ENCODE measurements around the gene DHPS. TPM values are rescaled to one million over a fixed set of nuclear protein-coding genes. Genes with fewer than 3 reads are reported as not detected.
"Not testable (repeated sequence)": the region's sequence is repeated elsewhere in the genome, so short reads cannot be mapped to it uniquely, and the experiment has no call there.

DHPS gene
- total and polyA plus RNA-seq, 2 experiments from 2014 or later = 50.9 to 68.4 TPM

DNA sequence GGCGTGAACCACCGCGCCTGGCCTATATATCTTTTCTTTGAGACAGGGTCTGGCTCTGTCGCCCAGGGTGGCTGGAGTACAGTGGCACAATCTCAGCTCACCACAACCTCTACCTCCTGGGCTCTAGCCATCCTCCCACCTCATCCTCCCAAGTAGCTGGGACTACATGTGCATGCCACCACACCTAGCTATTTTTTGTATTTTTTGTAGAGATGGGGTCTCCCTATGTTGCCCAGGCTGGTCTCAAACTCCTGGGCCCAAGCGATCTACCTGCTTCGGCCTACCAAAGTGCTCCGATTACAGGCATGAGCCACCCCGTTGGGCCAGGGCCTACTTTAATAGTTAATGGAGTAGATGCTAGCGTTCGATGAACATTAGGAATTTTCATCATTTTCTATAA is 38.6 kb upstream of the DHPS start:
- TF ChIP-seq EZH2phosphoT487 (IDR thresholded peaks at IDR 0.05; ENCODE audit: insufficient read depth, low read depth) (no peak), EZH2 (IDR thresholded peaks at IDR 0.05; ENCODE audit: insufficient read depth, poor library complexity, severe bottlenecking) (no peak)
- H3K27me3 ChIP-seq (replicated peaks; ENCODE audit: insufficient read depth) = no peaks in the 10 kb centered on the region
- peaks cover 5% of the 10 kb centered on the region; the same call in 1 of the 2 replicates for H3K36me3 ChIP-seq (ENCODE audit: low read depth)
- H3K9me2 ChIP-seq (ENCODE audit: insufficient read depth) = no peaks in the 10 kb centered on the region
- H4K20me1 ChIP-seq (ENCODE audit: insufficient read depth) = no peaks in the 10 kb centered on the region
- peak overlapping the region; percentile 94 for H3K4me2 ChIP-seq (ENCODE audit: unreplicated experiment)
- peak overlapping the region; percentile 95 for H3K9ac ChIP-seq
- DNase-seq = no peak
- H2AFZ ChIP-seq = peak overlapping the region; percentile 69; the same call in 1 of the 2 replicates
- H3F3A ChIP-seq (ENCODE audit: insufficient read depth) = peaks cover 26% of the 10 kb centered on the region
- H3K4me1 ChIP-seq (ENCODE audit: insufficient read depth) = peaks cover 20% of the 10 kb centered on the region
- H3K27ac ChIP-seq = peak overlapping the region; percentile 90
- H3K9me3 ChIP-seq (ENCODE audit: low read depth) = no peaks in the 10 kb centered on the region
- WGBS, 2 experiments (ENCODE audit: low coverage in 1 of 2, low lambda C conversion rate in 2 of 2, missing lambda C conversion rate in 2 of 2) = 74 to 80% methylated on average over 10 of the region's 10 CpGs
- peak overlapping the region; percentile 96 for H3K4me3 ChIP-seq
- peaks cover 90% of the 10 kb centered on the region for H3K79me2 ChIP-seq (ENCODE audit: insufficient read depth)
- in situ Hi-C loops (cut with MboI) = no loop called here

DNA sequence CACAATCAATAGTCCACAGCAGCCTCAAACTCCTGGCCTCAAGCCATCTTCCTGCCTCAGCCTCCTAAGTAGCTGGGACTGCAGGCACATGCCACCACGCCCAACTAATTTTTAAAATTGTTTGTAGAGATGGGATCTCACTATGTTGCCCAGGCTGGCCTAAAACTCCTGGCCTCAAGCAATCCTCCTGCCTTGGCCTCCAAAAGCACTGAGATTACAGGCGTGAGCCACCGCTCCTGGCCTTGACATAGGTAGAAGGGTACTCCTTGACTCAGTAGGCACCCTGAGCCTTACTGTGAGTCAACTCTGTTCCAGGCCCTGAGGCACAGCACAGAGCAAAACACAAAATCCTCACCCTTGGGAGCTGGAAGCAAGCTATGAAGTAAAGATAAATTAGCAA is 34.2 kb upstream of the DHPS start:
- TF ChIP-seq EZH2 (IDR thresholded peaks at IDR 0.05; ENCODE audit: insufficient read depth, poor library complexity, severe bottlenecking) = no peak
- no peak for TF ChIP-seq EZH2phosphoT487 (IDR thresholded peaks at IDR 0.05; ENCODE audit: insufficient read depth, low read depth)
- WGBS, 2 experiments (ENCODE audit: low coverage in 1 of 2, low lambda C conversion rate in 2 of 2, missing lambda C conversion rate in 2 of 2) = 96 to 100% methylated on average over 3 of the region's 3 CpGs
- H3K4me2 ChIP-seq (ENCODE audit: unreplicated experiment) = no peak overlapping the region
- no peak overlapping the region for H2AFZ ChIP-seq
- H3K9me2 ChIP-seq (ENCODE audit: insufficient read depth) = no peaks in the 10 kb centered on the region
- no peak overlapping the region for H3K27ac ChIP-seq
- no peaks in the 10 kb centered on the region for H4K20me1 ChIP-seq (ENCODE audit: insufficient read depth)
- DNase-seq = no peak
- H3K9ac ChIP-seq = no peak overlapping the region
- H3K4me3 ChIP-seq = no peak overlapping the region
- no peaks in the 10 kb centered on the region for H3K27me3 ChIP-seq (replicated peaks; ENCODE audit: insufficient read depth)
- in situ Hi-C loops (cut with MboI) = no loop called here
- peaks cover 14% of the 10 kb centered on the region for H3K4me1 ChIP-seq (ENCODE audit: insufficient read depth)
- H3K36me3 ChIP-seq (ENCODE audit: low read depth) = peaks cover 33% of the 10 kb centered on the region; the same call in 1 of the 2 replicates
- no peaks in the 10 kb centered on the region for H3K9me3 ChIP-seq (ENCODE audit: low read depth)
- peaks cover 6% of the 10 kb centered on the region; the same call in 1 of the 2 replicates for H3F3A ChIP-seq (ENCODE audit: insufficient read depth)
- peaks cover 93% of the 10 kb centered on the region for H3K79me2 ChIP-seq (ENCODE audit: insufficient read depth)

DNA sequence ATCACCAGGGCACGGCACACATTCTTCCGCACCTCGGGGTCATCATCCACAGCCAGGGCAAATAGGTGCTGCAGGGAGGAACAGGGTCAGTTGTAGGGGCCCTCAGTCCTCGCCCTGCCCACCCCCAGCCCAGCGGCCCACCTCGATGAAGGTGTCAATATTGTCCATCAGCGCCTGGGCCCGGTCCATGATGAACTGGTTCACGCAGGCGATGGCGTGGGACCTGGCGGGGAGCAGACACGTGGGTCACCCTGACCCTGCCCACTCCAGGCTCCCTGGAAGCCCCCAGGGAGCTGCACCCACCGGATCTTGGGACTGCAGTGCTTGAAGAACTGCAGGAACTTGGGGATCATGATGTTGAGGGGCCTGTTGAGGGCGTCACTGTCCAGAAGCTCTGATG is 33.4 kb upstream of the DHPS start:
- TF ChIP-seq EZH2 (IDR thresholded peaks at IDR 0.05; ENCODE audit: insufficient read depth, poor library complexity, severe bottlenecking) (no peak), EZH2phosphoT487 (IDR thresholded peaks at IDR 0.05; ENCODE audit: insufficient read depth, low read depth) (no peak)
- no peak overlapping the region for H3K9ac ChIP-seq
- no peaks in the 10 kb centered on the region for H3K9me3 ChIP-seq (ENCODE audit: low read depth)
- H3F3A ChIP-seq (ENCODE audit: insufficient read depth) = no peaks in the 10 kb centered on the region
- no peak overlapping the region for H3K27ac ChIP-seq
- H3K36me3 ChIP-seq (ENCODE audit: low read depth) = peaks cover 40% of the 10 kb centered on the region; the same call in 1 of the 2 replicates
- WGBS, 2 experiments (ENCODE audit: low coverage in 1 of 2, low lambda C conversion rate in 2 of 2, missing lambda C conversion rate in 2 of 2) = 83 to 87% methylated on average over 15 of the region's 15 CpGs
- H3K27me3 ChIP-seq (replicated peaks; ENCODE audit: insufficient read depth) = no peaks in the 10 kb centered on the region
- H3K4me2 ChIP-seq (ENCODE audit: unreplicated experiment) = no peak overlapping the region
- H3K4me1 ChIP-seq (ENCODE audit: insufficient read depth) = peaks cover 9% of the 10 kb centered on the region
- DNase-seq = no peak
- no peaks in the 10 kb centered on the region for H4K20me1 ChIP-seq (ENCODE audit: insufficient read depth)
- in situ Hi-C loops (cut with MboI) = no loop called here
- H3K9me2 ChIP-seq (ENCODE audit: insufficient read depth) = no peaks in the 10 kb centered on the region
- H2AFZ ChIP-seq = no peak overlapping the region
- peaks cover 91% of the 10 kb centered on the region for H3K79me2 ChIP-seq (ENCODE audit: insufficient read depth)
- no peak overlapping the region for H3K4me3 ChIP-seq

- H3K9ac ChIP-seq; H3K4me3 ChIP-seq; DNase-seq; H3K4me2 ChIP-seq (ENCODE audit: unreplicated experiment); H3K9me3 ChIP-seq (ENCODE audit: low read depth); in situ Hi-C loops (cut with MboI); H2AFZ ChIP-seq; H3K9me2 ChIP-seq (ENCODE audit: insufficient read depth); H3K27me3 ChIP-seq (replicated peaks; ENCODE audit: insufficient read depth); H3K27ac ChIP-seq; H4K20me1 ChIP-seq (ENCODE audit: insufficient read depth); H3K4me1 ChIP-seq (ENCODE audit: insufficient read depth); H3F3A ChIP-seq (ENCODE audit: insufficient read depth): not testable (repeated sequence)
- 83 to 86% methylated on average over 9 of the region's 9 CpGs for WGBS, 2 experiments (ENCODE audit: low coverage in 1 of 2, low lambda C conversion rate in 2 of 2, missing lambda C conversion rate in 2 of 2)
- H3K79me2 ChIP-seq (ENCODE audit: insufficient read depth) = peaks cover 84% of the 10 kb centered on the region
- peaks cover 53% of the 10 kb centered on the region for H3K36me3 ChIP-seq (ENCODE audit: low read depth)
Observed at GRCh38 chr19:12713304-12713703, 31.6 kb upstream of the DHPS start.

GRCh38 chr19:12712077-12712476 is 30.4 kb upstream of the DHPS start:
- peaks cover 72% of the 10 kb centered on the region for H3K79me2 ChIP-seq (ENCODE audit: insufficient read depth)
- H3K4me3 ChIP-seq; H3K4me2 ChIP-seq (ENCODE audit: unreplicated experiment); H3K27ac ChIP-seq; H4K20me1 ChIP-seq (ENCODE audit: insufficient read depth); H3K4me1 ChIP-seq (ENCODE audit: insufficient read depth); H3K9me3 ChIP-seq (ENCODE audit: low read depth); H2AFZ ChIP-seq; in situ Hi-C loops (cut with MboI); H3F3A ChIP-seq (ENCODE audit: insufficient read depth); H3K9ac ChIP-seq; H3K27me3 ChIP-seq (replicated peaks; ENCODE audit: insufficient read depth); DNase-seq; H3K9me2 ChIP-seq (ENCODE audit: insufficient read depth): not testable (repeated sequence)
- H3K36me3 ChIP-seq (ENCODE audit: low read depth) = peaks cover 62% of the 10 kb centered on the region
- 43 to 44% methylated on average over 12 to 13 of the region's 14 CpGs for WGBS, 2 experiments (ENCODE audit: low coverage in 1 of 2, low lambda C conversion rate in 2 of 2, missing lambda C conversion rate in 2 of 2)
